ENCODE results near the gene KIF21B. TPM values are rescaled to one million over a fixed set of nuclear protein-coding genes. Genes with fewer than 3 reads are reported as not detected.

KIF21B gene
- total and polyA plus RNA-seq, 2 of the 8 experiments (the other 6 are each of a cell fraction or from before 2014, with no cell fraction given): 10.8 to 26.5 TPM

GRCh38 chr1:201054091-201054543 is 30.6 kb upstream of the KIF21B start:
- Histone ChIP-seq H3K9me3 (ENCODE audit: insufficient read depth in 2 of 2, low read depth in 1 of 2, low read length in 1 of 2) (no peaks in the 10 kb centered on the region), H3K56ac (replicated peaks; ENCODE audit: insufficient read length, low read depth, low read length) (no peak overlapping the region), H3K23ac (ENCODE audit: insufficient read length) (no peak overlapping the region), H2AFZ (ENCODE audit: low read length) (no peak overlapping the region), H4K5ac (ENCODE audit: insufficient read length, low read depth, low read length) (no peak overlapping the region), H3K36me3 (ENCODE audit: control insufficient read depth in 2 of 4, insufficient read depth in 4 of 4, low read length in 3 of 4) (no peaks in the 10 kb centered on the region), H2BK15ac (ENCODE audit: low read length) (no peak overlapping the region), H4K91ac (replicated peaks; ENCODE audit: insufficient read length, low read length) (no peak overlapping the region), H3K79me2 (ENCODE audit: control insufficient read depth in 1 of 2, insufficient read depth in 2 of 2, low read length in 2 of 2) (no peaks in the 10 kb centered on the region), H3K14ac (ENCODE audit: insufficient read length) (no peak overlapping the region), H2BK20ac (ENCODE audit: low read length) (no peak overlapping the region), H4K8ac (ENCODE audit: extremely low read depth, insufficient read depth, low read length) (no peak overlapping the region), H2BK120ac (replicated peaks; ENCODE audit: low read depth, low read length) (no peak overlapping the region), H3K4me2 (ENCODE audit: insufficient read depth in 1 of 2, low read depth in 2 of 2, low read length in 2 of 2) (no peak overlapping the region), H4K20me1 (replicated peaks in 1 of 2; ENCODE audit: control insufficient read depth in 1 of 2, insufficient read depth in 2 of 2, low read length in 2 of 2) (no peaks in the 10 kb centered on the region), H3K9ac (replicated peaks in 1 of 4; ENCODE audit: extremely low read depth in 1 of 4, low read depth in 3 of 4, low read length in 3 of 4) (no peak overlapping the region), H3K4ac (replicated peaks; ENCODE audit: insufficient read length, low read depth, low read length) (no peak overlapping the region), H3K23me2 (ENCODE audit: low read depth, low read length) (no peaks in the 10 kb centered on the region), H3K4me1 (replicated peaks in 1 of 4; ENCODE audit: control insufficient read depth in 3 of 4, insufficient read depth in 4 of 4, low read length in 3 of 4) (peaks cover 0 to 5% (median 2%) of the 10 kb centered on the region in 4 experiments; a peak in 3 of 7 replicates), H3K27me3 (replicated peaks in 1 of 4; ENCODE audit: control insufficient read depth in 3 of 4, extremely low read depth in 1 of 4, insufficient read depth in 3 of 4, low read length in 3 of 4) (no peaks in the 10 kb centered on the region), H2BK5ac (ENCODE audit: low read depth, low read length) (no peak overlapping the region), H3K4me3 (ENCODE audit: extremely low read depth in 1 of 4, insufficient read depth in 2 of 4, low read depth in 3 of 4, low read length in 4 of 4) (no peak overlapping the region), H2AK5ac (ENCODE audit: low read depth, low read length) (no peak overlapping the region), H3K79me1 (ENCODE audit: low read depth, low read length) (no peaks in the 10 kb centered on the region), H3K27ac (ENCODE audit: low read depth, low read length) (no peak overlapping the region), H2BK12ac (ENCODE audit: low read depth, low read length) (no peak overlapping the region), H3K18ac (ENCODE audit: extremely low read depth, low read length) (no peak overlapping the region)
- ChIA-PET POLR2A (ENCODE audit: partially characterized antibody) (interaction anchor here (1.0 to 1.2 kb wide), 2 partner anchors 23 to 30 kb away, joined by 3 read pairs; partner anchors contain the start of gene KIF21B), CTCF (ENCODE audit: partially characterized antibody) (interaction anchor here (0.7 to 23.3 kb wide), 10 partner anchors 11 to 96 kb away, joined by 3 to 640 read pairs (median 4); no protein-coding TSS in a partner anchor)
- no peak for DNase-seq (ENCODE audit: low read depth in 1 of 2, low spot score in 2 of 2)
- FAIRE-seq: no peak
- 82% methylated on average over 7 of the region's 10 CpGs; no CpG with 5 or more reads in 1 of the 2 experiments for WGBS, 2 experiments (ENCODE audit: extremely low coverage in 1 of 2, insufficient coverage in 1 of 2, insufficient read length in 1 of 2, insufficient replicate concordance in 2 of 2, low coverage in 1 of 2, low lambda C conversion rate in 2 of 2, missing lambda C conversion rate in 1 of 2)
- TF ChIP-seq SIRT6 (IDR thresholded peaks at IDR 0.05; ENCODE audit: low read length): no peak
